GM20431 (cell line): ENCODE data around the gene PCDHGC5.

Source experiments
- in situ Hi-C: fragments of 300-500 bp; cut with MseI, MboI; formaldehyde crosslinking; loops from one replicate; pipeline ENCODE4 v1.15.0; 2020; ENCODE audit warnings: low sequenced_read_pairs; ENCODE audit not compliant: unreplicated experiment

The PCDHGC5 gene

GRCh38 chr5:141511771-141512325 is 23.0 kb downstream of the PCDHGC5 start:
- in situ Hi-C loops, result no loop called here

GRCh38 chr5:141512390-141512910 is 23.6 kb downstream of the PCDHGC5 start:
- in situ Hi-C loops, result no loop called here

- in situ Hi-C loops, result no loop called here
These were observed 24.2 kb downstream of the PCDHGC5 start for GRCh38 chr5:141512911-141513626.

GRCh38 chr5:141513627-141514329 is 24.9 kb downstream of the PCDHGC5 start:
- in situ Hi-C loops, result no loop called here

- in situ Hi-C loops, result no loop called here
These were observed 25.7 kb downstream of the PCDHGC5 start for GRCh38 chr5:141514330-141515133.

- in situ Hi-C loops, result no loop called here
These were observed 26.3 kb downstream of the PCDHGC5 start for GRCh38 chr5:141515141-141515540.

- in situ Hi-C loops, result no loop called here
These were observed 27.2 kb downstream of the PCDHGC5 start for GRCh38 chr5:141515946-141516671.

- in situ Hi-C loops, result no loop called here
These were observed 27.8 kb downstream of the PCDHGC5 start for GRCh38 chr5:141516672-141517025.

- in situ Hi-C loops, result no loop called here
These were observed 28.4 kb downstream of the PCDHGC5 start for GRCh38 chr5:141517312-141517711.

GRCh38 chr5:141517880-141518617 is 29.2 kb downstream of the PCDHGC5 start:
- in situ Hi-C loops, result no loop called here

- in situ Hi-C loops, result no loop called here
These were observed 29.7 kb downstream of the PCDHGC5 start for GRCh38 chr5:141518618-141519015.

- in situ Hi-C loops, result no loop called here
These were observed 31.0 kb downstream of the PCDHGC5 start for GRCh38 chr5:141519605-141520565.

- in situ Hi-C loops, result no loop called here
These were observed 32.4 kb downstream of the PCDHGC5 start for GRCh38 chr5:141521244-141521781.

GRCh38 chr5:141522301-141522700 is 33.4 kb downstream of the PCDHGC5 start:
- in situ Hi-C loops, result no loop called here

GRCh38 chr5:141523991-141524390 is 35.1 kb downstream of the PCDHGC5 start:
- in situ Hi-C loops, result no loop called here

GRCh38 chr5:141524604-141525597 is 36.0 kb downstream of the PCDHGC5 start:
- in situ Hi-C loops, result no loop called here

- in situ Hi-C loops, result no loop called here
These were observed 36.8 kb downstream of the PCDHGC5 start for GRCh38 chr5:141525653-141526052.
